HFF-Myc (cell line): ENCODE measurements around the gene MCRIP1.
A peak's percentile ranks its signal among the peaks of the same experiment; 100 is the strongest.

Experiments used
- DNase-seq: peaks from one replicate; pipeline ENCODE4 v3.0.0-alpha.2; 2011; ENCODE audit warnings: low read depth; ENCODE audit errors: extremely low read depth
- H3K4me3 ChIP-seq: replicated peaks from 2 replicates; pipeline ENCODE4 v1.5.1; 2011; ENCODE audit warnings: low read depth, mild to moderate bottlenecking, control low read depth, low read length
- TF ChIP-seq, protein P1 (sequence below): IDR thresholded peaks from 2 replicates; pipeline ENCODE4 v1.5.1; 2012; ENCODE audit warnings: mild to moderate bottlenecking, low read depth, low read length, control low read depth; ENCODE audit errors: missing control alignments

MCRIP1 gene, protein sequence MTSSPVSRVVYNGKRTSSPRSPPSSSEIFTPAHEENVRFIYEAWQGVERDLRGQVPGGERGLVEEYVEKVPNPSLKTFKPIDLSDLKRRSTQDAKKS

DNA sequence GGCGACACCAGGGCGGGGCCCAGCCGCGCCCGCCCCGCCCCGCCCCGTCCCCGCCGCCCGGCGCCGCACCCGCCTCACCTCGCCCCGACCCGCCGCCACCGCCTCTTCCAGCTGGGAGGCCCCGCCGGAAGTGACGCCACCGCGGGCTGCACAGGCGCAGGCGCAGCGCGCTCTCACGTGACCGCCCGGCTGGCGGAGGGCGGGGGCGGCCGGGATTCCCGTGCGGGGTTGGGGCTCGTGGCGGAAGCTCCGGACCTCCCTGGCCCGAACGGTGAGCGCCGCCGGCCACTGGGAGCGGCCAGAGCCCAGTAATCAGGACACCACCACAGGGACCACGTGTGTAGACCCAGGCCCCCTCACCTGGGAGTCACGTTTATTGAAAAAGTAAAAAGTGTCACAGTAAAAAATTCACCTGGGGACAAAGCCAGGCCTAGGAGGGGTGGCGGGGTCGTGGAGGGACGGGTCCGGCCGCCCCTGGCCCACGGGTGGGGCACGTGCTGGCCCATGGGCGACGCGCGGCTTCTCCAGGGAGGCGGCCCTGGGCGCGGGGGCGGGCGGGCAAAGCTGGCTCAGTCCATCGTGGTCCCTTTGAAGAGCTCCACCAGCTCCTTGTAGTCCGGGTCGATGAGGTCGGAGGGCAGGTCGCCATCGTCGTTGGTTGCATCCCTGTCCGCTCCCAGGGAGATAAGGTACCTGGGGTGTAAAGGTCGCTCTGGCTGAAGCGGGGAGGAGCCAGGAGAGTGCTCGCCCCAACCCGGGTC is at the start of gene MCRIP1:
TSS of gene MCRIP1 (minus strand) at position 132 of the 761 bp plus-strand sequence. CDS start 8,785 bp downstream, outside the sequence.
- TF ChIP-seq, protein P1, sequence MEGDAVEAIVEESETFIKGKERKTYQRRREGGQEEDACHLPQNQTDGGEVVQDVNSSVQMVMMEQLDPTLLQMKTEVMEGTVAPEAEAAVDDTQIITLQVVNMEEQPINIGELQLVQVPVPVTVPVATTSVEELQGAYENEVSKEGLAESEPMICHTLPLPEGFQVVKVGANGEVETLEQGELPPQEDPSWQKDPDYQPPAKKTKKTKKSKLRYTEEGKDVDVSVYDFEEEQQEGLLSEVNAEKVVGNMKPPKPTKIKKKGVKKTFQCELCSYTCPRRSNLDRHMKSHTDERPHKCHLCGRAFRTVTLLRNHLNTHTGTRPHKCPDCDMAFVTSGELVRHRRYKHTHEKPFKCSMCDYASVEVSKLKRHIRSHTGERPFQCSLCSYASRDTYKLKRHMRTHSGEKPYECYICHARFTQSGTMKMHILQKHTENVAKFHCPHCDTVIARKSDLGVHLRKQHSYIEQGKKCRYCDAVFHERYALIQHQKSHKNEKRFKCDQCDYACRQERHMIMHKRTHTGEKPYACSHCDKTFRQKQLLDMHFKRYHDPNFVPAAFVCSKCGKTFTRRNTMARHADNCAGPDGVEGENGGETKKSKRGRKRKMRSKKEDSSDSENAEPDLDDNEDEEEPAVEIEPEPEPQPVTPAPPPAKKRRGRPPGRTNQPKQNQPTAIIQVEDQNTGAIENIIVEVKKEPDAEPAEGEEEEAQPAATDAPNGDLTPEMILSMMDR, result no peak
- peak; percentile 60 for DNase-seq
- peak within 1 kb of the TSS; percentile 72 for H3K4me3 ChIP-seq

DNA sequence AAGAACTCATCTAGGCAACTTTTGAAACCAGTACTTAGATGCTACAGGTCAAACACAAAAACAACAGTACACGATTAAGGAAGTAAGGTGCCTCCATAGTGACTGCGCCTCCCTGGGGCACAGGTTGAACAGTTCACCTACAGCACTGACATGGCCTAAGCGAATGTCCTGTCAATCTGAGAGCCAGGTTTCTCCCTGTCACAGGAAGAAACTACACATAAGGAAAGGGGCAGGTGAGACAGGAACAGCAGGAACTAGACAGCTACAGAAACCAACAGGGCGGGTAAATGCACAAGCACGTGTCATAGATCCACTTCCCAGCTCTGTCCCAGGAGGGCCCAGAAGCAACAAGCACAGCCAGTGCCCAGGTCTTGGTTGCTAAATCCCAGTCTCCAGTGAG is 46.0 kb upstream of the MCRIP1 start:
- no peak for DNase-seq
- no peak overlapping the region for H3K4me3 ChIP-seq
- TF ChIP-seq, protein P1, result no peak

DNA sequence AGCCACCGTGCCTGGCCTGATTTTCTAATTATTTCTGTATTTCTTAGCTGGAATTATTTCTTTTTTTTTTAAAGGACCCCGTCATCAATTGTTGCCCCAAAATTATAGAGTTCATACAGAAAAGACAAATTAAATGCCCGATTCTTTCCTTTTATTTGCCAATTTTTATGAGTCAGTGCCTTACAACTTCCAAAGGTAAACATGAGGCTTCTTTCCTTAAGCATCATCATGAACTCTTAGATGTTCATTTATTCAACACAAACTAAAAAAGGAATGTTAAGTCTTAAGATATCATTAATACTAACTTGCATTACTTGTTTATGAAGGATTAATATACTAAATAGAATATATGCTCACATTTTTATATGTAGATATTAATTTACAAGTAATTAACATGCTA is 45.2 kb upstream of the MCRIP1 start:
- DNase-seq, result no peak
- no peak overlapping the region for H3K4me3 ChIP-seq
- TF ChIP-seq, protein P1, result no peak

DNA sequence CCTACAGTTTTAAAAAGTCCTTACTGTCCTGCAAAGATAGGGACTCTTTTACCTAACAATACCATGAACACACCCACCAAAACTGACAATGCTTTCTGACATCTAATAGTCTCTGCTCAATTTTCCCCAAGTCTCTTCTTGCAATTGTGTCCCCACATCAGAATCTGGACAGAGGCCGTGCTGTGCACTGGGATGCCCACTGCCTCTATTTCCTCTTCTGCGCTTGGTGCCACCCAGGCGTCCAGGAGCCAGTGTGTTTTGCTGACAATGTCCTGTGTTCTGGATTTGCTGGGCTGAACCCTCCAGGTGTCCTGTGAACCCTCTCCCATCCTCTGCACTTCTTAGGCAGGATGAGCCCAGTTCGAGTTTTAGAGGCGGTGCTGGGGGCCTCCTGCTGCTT is 44.5 kb upstream of the MCRIP1 start:
- no peak overlapping the region for H3K4me3 ChIP-seq
- DNase-seq, result no peak
- TF ChIP-seq, protein P1, result no peak

DNA sequence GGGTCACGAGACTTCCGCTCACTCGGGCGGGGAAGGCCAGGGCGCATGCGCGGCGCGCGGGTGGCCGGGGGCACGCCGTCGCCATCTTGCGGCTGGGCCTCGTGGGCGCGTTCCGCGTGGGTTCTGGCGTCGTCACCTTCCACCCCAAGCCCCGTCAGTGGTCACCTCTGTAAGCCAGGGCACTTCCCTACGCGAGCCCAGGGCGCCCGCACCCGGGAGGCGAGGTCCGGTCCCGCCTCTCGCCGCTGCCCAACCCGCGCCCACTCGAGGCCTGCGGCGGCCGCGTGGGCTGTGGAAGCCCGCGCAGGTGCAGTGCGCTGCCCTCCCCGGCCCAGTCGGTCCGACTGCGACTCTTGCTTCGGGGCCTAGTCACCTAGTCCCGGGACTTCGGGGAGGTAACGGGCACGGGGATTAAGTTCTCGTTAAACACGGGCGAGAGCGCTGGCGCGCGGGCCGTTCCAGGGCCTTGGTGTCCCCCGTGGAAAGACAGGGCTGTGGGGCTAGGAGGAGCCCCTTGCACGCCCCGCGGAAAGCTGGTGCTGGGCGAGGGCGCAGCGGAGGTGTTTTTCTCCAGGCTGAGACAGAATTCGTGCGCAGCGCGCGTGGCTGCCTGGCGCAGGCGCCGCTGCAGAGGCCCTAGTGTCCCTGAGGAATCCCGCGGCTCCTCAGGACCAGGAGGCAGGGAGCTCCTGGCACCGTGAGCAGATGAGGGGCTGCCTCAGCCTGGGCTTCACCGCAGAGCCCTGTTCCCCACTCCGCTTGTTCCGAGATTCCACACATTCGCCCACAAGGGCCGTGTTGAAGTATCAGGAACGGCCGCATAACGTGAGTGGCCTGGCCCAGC is 38.5 kb upstream of the MCRIP1 start:
- TF ChIP-seq, protein P1, result no peak

DNA sequence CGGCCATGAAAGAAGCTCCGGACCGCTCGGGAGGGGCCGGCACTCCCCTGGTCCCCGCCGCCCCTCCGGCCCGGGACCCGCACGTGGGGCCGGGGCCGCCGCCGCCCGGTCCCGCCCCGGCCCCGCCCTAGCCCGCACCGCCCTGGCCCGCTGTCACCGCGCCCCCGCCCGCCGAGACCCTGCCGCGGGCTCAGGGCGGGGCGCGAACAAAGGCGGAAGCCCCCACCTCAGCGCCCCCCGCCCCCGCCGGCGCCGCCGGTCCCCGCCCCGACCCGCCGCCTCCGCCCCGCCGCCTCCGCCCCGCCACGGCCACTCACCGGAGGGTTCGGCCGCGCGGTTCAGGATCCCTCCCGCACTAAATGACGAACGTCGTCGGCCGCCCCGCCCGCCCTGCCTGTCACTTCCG is 37.9 kb upstream of the MCRIP1 start, which contains the start of gene ARHGDIA:
TSS of gene ARHGDIA (minus strand) at position 357 of the 406 bp plus-strand sequence. CDS start 1,407 bp downstream, outside the sequence.
- TF ChIP-seq, protein P1, result no peak
- no peak for DNase-seq

More for the DNA sequence above, 38.5 kb upstream of the MCRIP1 start:
- no peak for DNase-seq
- H3K4me3 ChIP-seq, result peak overlapping the region; percentile 84

More for the DNA sequence above, 37.9 kb upstream of the MCRIP1 start, which contains the start of gene ARHGDIA:
- peak within 1 kb of the TSS; percentile 84 for H3K4me3 ChIP-seq
